Activated CD4-positive, alpha-beta T cell treated with anti-CD3 and anti-CD28 coated beads, Interleukin-2, amount 50 U/mL, for 4 hours (primary cell): ENCODE measurements around the gene PNKP.
"Not testable (repeated sequence)": the region's sequence is repeated elsewhere in the genome, so short reads cannot be mapped to it uniquely, and the experiment has no call there.

Experiments used
- DNase-seq, 2 experiments: peaks; one replicate each; pipeline ENCODE4 v3.0.0-alpha.2; 2020

The PNKP gene

GRCh38 chr19:49840736-49841249 is 26.6 kb downstream of the PNKP start:
- no peak for DNase-seq

- DNase-seq = no peak
These were observed 27.1 kb downstream of the PNKP start for GRCh38 chr19:49840321-49840720.

- no peak for DNase-seq
These were observed 27.7 kb downstream of the PNKP start for GRCh38 chr19:49839713-49840112.

GRCh38 chr19:49838885-49839588 is 28.3 kb downstream of the PNKP start:
- no peak for DNase-seq

GRCh38 chr19:49837425-49837824 is 30.0 kb downstream of the PNKP start:
- DNase-seq = no peak

GRCh38 chr19:49837009-49837310 is 30.4 kb downstream of the PNKP start:
- DNase-seq = no peak

GRCh38 chr19:49836176-49837008 is 31.0 kb downstream of the PNKP start:
- DNase-seq = no peak

GRCh38 chr19:49835562-49835961 is 31.8 kb downstream of the PNKP start:
- no peak for DNase-seq

GRCh38 chr19:49833599-49833998 is 33.8 kb downstream of the PNKP start:
- no peak for DNase-seq

- DNase-seq = no peak
These were observed 34.8 kb downstream of the PNKP start for GRCh38 chr19:49832556-49832955.

- DNase-seq = no peak
These were observed 35.8 kb downstream of the PNKP start for GRCh38 chr19:49831592-49831991.

GRCh38 chr19:49830766-49831165 is 36.6 kb downstream of the PNKP start:
- no peak for DNase-seq

GRCh38 chr19:49829721-49830120 is 37.7 kb downstream of the PNKP start:
- DNase-seq = no peak

GRCh38 chr19:49829200-49829599 is 38.2 kb downstream of the PNKP start:
- DNase-seq = no peak

GRCh38 chr19:49827034-49827433 is 40.3 kb downstream of the PNKP start:
- DNase-seq = no peak

GRCh38 chr19:49824662-49825061 is 42.7 kb downstream of the PNKP start:
- DNase-seq = no peak

- DNase-seq = no peak
These were observed 43.9 kb downstream of the PNKP start for GRCh38 chr19:49823472-49823871.

- DNase-seq = no peak
These were observed 47.3 kb downstream of the PNKP start for GRCh38 chr19:49820125-49820524.

GRCh38 chr19:49819452-49820115 is 47.8 kb downstream of the PNKP start:
- not testable (repeated sequence) for DNase-seq

- no peak for DNase-seq
These were observed 48.6 kb downstream of the PNKP start for GRCh38 chr19:49818649-49819370.

GRCh38 chr19:49817964-49818648 is 49.3 kb downstream of the PNKP start, which contains the start of gene MED25:
Gene MED25 (plus strand): TSS chr19:49818289. CDS start chr19:49818342, 53 bp downstream.
- peak; percentile 82 to 84 for DNase-seq

- no peak for DNase-seq
These were observed 50.8 kb downstream of the PNKP start for GRCh38 chr19:49816590-49816989.
